Right lobe of liver (tissue), 4 donors: ENCODE data around the gene PAX5.

Source experiments
- POLR2A ChIP-seq: fragments of 450-650 bp; IDR thresholded peaks from one replicate; pipeline ENCODE4 v1.6.1; 2017; ENCODE audit warnings: antibody characterized with exemption, mild to moderate bottlenecking
- TF ChIP-seq, protein P1 (sequence below), 4 donors: fragments of 200-600 bp in 3 of 4; fragments of 450-650 bp in 1 of 4; IDR thresholded peaks; one replicate each; pipeline versions ENCODE4 v1.5.1 to v1.8.0; 2016 to 2022; ENCODE audit warnings: antibody characterized with exemption in 4 of 4, mild to moderate bottlenecking in 2 of 4
- donor health status: DM: no; HTN: no; CAD: no.
- donor health status: DM: no; HTN: no; CAD: no.
- donor health status: DM: no; HTN: yes; CAD: no.

DNA sequence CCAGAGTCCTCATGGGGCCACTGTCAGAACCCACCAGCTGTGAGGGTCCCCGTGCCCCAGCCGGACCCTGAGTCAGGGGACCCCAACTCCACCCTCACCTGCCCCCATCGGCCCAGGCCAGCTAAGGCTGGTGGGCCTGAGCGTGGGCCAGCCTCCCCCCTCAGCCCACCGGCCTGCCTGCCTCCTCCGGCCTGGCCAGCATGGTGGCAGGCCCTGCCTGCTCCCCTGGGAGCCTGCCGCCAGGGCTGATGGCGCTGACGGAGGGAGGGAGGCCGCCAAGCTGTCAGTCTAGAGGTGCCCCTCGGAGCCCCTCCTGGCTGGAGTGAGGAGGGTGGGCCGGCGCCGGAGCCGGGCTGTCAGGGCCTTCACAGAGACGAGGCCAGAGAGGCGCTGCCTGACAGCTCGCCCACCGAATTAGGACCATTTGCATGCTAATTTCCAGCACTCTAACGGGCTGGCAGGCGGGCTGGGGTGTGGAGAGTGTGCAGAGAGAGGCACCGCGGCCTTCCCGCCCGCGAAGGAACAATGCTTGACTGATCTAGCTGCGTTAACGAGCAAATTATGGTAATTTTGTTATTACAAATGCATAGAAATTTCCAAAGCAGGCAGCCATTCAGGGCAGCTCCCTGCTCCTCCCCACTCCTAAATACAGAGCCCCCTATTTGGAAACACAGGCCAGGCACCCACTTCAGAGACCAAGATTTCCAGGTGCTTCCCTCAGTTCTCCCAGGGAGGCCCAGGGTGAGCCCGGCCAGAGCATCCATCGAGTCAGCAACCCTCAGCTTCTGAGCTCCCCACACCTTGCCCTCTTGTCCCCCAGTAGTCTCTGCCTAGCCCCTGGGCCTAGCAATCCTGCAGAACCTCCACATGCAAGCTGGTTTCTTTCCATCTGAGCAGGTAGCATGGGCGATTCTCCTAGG lies 169.3 kb downstream of the PAX5 start:
- TF ChIP-seq, protein P1, sequence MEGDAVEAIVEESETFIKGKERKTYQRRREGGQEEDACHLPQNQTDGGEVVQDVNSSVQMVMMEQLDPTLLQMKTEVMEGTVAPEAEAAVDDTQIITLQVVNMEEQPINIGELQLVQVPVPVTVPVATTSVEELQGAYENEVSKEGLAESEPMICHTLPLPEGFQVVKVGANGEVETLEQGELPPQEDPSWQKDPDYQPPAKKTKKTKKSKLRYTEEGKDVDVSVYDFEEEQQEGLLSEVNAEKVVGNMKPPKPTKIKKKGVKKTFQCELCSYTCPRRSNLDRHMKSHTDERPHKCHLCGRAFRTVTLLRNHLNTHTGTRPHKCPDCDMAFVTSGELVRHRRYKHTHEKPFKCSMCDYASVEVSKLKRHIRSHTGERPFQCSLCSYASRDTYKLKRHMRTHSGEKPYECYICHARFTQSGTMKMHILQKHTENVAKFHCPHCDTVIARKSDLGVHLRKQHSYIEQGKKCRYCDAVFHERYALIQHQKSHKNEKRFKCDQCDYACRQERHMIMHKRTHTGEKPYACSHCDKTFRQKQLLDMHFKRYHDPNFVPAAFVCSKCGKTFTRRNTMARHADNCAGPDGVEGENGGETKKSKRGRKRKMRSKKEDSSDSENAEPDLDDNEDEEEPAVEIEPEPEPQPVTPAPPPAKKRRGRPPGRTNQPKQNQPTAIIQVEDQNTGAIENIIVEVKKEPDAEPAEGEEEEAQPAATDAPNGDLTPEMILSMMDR (IDR thresholded peaks at IDR 0.05) = no peak
- TF ChIP-seq POLR2A = no peak
